NCI-H2081 (cell line): Measurements from ENCODE around the gene ACER2.
"Not testable (repeated sequence)": the region's sequence is repeated elsewhere in the genome, so short reads cannot be mapped to it uniquely, and the experiment has no call there.

Source experiments
- DNase-seq, 2 experiments: peaks; one replicate each; lab custom pipeline; 2025; lab: John Stamatoyannopoulos, UW

The ACER2 gene

DNA sequence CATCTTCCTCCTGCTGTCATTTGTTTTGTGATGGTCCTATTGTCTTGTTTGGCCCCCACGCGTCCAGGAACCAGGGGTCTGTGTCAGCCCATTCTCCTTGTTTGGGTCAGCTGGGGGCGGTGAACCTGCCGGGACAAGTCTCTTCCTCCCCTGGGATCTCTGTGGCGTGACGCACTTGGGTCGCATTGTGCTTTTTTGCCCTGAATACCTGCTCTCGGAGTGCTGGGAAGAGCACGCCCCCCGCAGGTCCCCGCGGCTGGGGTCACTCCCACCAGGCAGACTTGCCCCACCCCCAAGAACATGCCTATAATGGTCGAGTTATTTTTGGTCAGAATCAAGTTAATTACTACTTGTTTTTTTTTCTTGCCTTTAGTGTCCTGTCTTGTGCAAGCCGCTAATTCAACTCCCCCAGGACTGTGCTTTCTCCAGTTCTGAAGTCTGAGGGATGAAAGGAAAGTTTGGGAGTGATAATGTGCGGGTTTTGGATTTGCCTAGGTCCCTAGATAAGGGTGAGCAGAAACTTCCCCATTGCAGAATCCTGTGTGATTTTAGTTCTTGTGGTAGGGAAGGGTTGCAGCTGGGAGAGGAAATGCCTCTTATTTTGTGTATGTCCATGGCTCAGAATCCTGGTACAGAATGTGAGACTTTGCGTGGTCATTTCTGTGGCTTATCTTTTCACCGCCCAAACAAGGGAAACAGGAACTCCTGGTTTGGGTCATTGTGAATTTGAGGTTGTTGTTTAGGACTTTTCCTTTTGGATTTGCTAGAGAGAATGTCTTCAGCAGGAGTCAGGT is 789 bp downstream of the ACER2 start:
- DNase-seq, result peak; percentile 29 to 46

DNA sequence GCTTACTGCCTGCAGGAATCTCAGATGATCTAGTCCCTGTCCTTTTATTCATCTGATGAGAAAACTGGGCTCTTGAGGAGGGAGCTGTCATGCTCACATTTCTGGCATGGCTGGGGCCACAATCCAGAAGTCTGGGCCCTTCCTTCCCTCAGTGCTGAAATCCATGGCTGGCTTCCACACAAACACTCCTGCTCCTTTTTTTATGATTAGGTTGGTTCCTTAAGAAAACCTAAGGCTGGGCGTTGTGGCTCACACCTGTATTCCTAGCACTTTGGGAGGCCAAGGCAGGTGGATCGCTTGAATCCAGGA is 1.3 kb downstream of the ACER2 start:
- DNase-seq, result no peak

DNA sequence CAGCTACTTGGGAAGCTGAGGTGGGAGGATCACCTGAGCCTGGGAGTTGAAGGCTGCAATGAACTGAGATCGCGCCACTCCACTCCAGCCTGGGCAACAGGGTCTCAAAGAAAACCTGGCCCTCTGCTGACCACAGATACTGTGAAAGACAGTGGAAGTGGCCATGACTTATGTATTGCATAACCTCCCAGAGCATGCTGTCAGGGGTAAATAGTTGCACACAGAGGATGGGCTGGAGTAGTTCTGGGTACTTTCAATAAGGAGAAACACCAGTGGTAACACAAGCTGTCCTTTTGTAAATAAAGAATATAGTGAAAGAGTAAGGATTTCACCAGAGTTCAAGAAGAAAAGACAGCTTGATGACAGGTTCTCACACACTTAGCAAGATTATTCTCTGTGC is 1.8 kb downstream of the ACER2 start:
- DNase-seq, result no peak

- DNase-seq, result no peak
Measured at GRCh38 chr9:19411316-19411715, 2.5 kb downstream of the ACER2 start.

- not testable (repeated sequence) for DNase-seq
Measured at GRCh38 chr9:19413456-19413855, 4.6 kb downstream of the ACER2 start.

DNA sequence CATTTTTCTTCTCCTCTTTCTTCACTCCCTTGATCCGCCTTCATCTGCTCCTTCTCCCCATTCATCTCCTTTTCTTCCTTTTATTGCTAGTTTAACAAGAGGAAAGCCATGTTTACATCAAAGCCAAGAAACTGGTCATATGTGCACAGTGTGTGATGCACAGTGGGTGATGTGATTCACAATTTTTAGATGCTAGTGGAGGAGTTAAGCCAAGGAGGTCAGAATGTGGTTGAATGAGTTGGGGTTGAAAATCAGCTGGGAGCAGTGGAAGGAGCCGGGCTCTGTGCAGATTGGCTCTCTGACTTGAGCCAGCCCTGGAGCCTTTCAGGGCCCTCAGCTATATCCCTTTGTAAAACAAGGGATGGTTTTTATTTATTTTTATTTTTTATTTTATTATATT is 7.3 kb downstream of the ACER2 start:
- no peak for DNase-seq

GRCh38 chr9:19420877-19421276 is 12.1 kb downstream of the ACER2 start:
- no peak for DNase-seq

- DNase-seq, result no peak
Measured at GRCh38 chr9:19423163-19423562, 14.4 kb downstream of the ACER2 start.

DNA sequence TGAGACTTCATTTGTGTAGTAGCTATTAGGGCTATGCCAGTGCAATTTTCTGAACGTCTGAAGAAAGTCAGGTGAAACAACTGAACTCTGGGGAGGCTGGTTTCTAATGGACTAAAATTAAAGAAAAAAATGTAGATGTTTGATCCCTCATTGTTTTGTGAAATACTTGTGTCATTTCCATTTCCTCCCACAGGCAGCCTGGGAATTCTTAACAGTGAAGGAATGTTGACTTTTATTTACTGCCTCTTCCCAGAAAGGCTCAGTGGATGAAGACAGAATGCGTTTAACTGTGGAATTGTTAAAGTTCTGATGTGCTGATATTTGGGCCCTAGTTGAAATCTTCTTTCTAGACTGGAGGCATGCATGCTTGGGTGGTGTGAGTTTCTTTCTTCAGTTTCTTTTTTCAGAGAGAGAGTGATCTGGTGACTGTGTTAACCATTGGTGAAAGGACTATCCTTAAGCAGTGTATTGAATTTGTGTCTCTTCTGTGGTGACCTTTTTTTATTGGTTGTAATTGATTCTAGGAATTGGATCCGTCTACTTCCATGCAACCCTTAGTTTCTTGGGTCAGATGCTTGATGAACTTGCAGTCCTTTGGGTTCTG is 15.5 kb downstream of the ACER2 start:
- DNase-seq, result no peak

GRCh38 chr9:19429595-19429994 is 20.8 kb downstream of the ACER2 start:
- DNase-seq, result no peak

GRCh38 chr9:19430201-19430760 is 21.5 kb downstream of the ACER2 start:
- no peak for DNase-seq

DNA sequence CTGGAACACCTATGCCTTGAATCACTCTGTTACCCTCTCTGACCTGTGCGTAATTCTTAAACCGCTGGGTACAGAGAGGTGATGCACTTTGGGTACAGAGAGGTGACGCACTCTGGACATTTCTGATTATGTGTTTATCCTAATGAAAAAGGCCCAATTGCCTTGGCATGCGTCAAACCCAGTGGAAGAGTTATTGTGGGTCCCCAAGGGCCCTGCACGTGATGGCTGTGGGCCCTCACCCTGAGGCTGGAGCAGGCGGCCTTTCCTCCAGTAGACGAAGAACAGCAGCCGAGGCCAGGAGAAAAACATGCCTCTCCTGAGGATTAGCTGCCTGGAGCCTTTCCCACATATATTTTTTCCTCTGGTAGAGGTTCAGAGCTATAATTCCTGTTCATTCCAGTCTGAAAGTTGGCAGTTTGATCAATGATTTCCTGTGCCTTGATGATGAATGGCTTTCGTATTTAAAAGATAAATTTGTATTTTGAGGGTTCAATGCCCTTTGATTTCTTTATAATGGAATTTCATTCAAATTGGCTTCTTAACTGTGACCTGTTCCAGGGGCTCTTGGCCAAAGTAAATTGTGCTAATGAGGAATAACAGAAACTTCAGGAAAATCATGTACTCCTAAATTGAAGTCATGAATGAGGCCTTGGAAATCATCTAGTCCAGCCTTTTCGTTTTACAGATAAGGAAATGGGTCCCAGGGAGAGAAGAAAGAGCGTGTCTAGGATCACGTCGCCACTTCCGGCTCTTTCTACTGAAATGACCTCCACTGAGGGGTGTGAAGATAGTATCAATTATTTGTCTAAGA is 22.8 kb downstream of the ACER2 start:
- DNase-seq, result no peak

DNA sequence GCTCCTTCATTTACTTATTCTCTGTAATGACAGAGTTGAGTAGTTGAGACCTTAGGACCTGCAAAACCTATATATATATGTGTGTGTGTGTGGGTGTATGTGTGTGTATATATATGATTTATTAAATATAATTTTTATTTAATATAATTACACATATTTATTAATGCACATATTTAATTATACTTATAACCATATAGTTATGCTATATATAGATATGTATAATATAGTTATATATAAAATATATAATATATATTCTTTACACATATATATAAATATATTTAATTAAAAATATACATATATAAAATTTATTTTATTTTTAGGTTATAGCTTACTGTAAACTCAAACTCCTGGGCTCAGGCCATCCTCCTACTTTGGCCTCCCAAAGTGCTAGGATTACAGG is 23.7 kb downstream of the ACER2 start:
- DNase-seq, result no peak

- not testable (repeated sequence) for DNase-seq
Measured at GRCh38 chr9:19433729-19434128, 24.9 kb downstream of the ACER2 start.

- no peak for DNase-seq
Measured at GRCh38 chr9:19440376-19440775, 31.6 kb downstream of the ACER2 start.

- DNase-seq, result no peak
Measured at GRCh38 chr9:19440823-19441580, 32.2 kb downstream of the ACER2 start.

- DNase-seq, result no peak
Measured at GRCh38 chr9:19441730-19442129, 32.9 kb downstream of the ACER2 start.

- no peak for DNase-seq
Measured at GRCh38 chr9:19442240-19442639, 33.4 kb downstream of the ACER2 start.

GRCh38 chr9:19445452-19445851 is 36.6 kb downstream of the ACER2 start:
- DNase-seq, result no peak

- DNase-seq, result peak in 1 of 2 experiments; percentile 48
Measured at GRCh38 chr9:19446361-19446861, 37.6 kb downstream of the ACER2 start.

- no peak for DNase-seq
Measured at GRCh38 chr9:19451240-19452087, 42.7 kb downstream of the ACER2 start.
